GM12875 (cell line): ENCODE data around the gene TRAP1.
"Not testable (repeated sequence)": the region's sequence is repeated elsewhere in the genome, so short reads cannot be mapped to it uniquely, and the experiment has no call there.

ENCODE experiments used
- H3K4me3 ChIP-seq: one replicate; pipeline ENCODE4 v1.5.1; 2011; ENCODE audit warnings: low read depth, low read length, control low read depth
- CTCF ChIP-seq: IDR thresholded peaks from 2 replicates; pipeline ENCODE4 v1.5.1; 2011; ENCODE audit warnings: low read depth, mild to moderate bottlenecking, control low read depth, inconsistent platforms, low read length, moderate library complexity, borderline replicate concordance; ENCODE audit not compliant: insufficient read depth

Gene TRAP1

GRCh38 chr16:3656491-3657468 is 60.5 kb downstream of the TRAP1 start:
- H3K4me3 ChIP-seq = no peak overlapping the region
- no peak for TF ChIP-seq CTCF

- not testable (repeated sequence) for H3K4me3 ChIP-seq
These were observed 61.2 kb downstream of the TRAP1 start for GRCh38 chr16:3656160-3656490.

- no peak overlapping the region for H3K4me3 ChIP-seq
- no peak for TF ChIP-seq CTCF
These were observed 61.7 kb downstream of the TRAP1 start for GRCh38 chr16:3655396-3656159.

- no peak overlapping the region for H3K4me3 ChIP-seq
- TF ChIP-seq CTCF = no peak
These were observed 62.3 kb downstream of the TRAP1 start for GRCh38 chr16:3655030-3655395.

GRCh38 chr16:3654249-3654991 is 62.9 kb downstream of the TRAP1 start, which contains the start of gene DNASE1:
DNASE1 (plus strand) TSS chr16:3654691; CDS start chr16:3655374, 683 bp downstream.
- H3K4me3 ChIP-seq = no peak within 1 kb of the TSS
- TF ChIP-seq CTCF = peak; percentile 92

- no peak overlapping the region for H3K4me3 ChIP-seq
- TF ChIP-seq CTCF = no peak
These were observed 64.7 kb downstream of the TRAP1 start for GRCh38 chr16:3652373-3653195.
